GM10266 (cell line): Measurements from ENCODE around the gene PARD3.

Experiments used
- DNase-seq: peaks from one replicate; pipeline ENCODE4 v3.0.0; 2012; ENCODE audit errors: extremely low spot score
- CTCF ChIP-seq: IDR thresholded peaks from 2 replicates; pipeline ENCODE4 v1.5.1; 2012; ENCODE audit warnings: mild to moderate bottlenecking, low read depth; ENCODE audit not compliant: control insufficient read depth, insufficient read depth; ENCODE audit errors: missing control alignments

Gene PARD3

DNA sequence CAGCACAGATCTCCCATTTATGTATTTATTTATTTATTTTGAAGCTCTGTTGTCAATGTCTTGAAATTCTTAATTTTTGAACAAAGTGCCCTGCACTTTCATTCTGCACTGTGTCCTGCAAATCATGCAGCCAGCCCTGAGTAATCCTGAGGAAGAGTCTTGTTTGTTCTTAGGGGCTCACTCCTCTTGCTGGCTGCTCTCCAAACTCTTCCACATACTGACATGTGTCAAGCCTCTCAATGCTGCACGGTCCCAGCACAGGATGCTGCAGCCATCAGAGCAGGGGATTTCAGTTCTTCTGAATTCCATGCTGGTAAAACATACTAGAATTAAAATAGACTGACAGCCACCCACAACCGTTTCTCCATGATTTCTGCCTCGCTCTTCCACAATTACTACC lies 207.2 kb downstream of the PARD3 start:
- no peak for TF ChIP-seq CTCF
- DNase-seq, result no peak

GRCh38 chr10:34606890-34607289 lies 208.2 kb downstream of the PARD3 start:
- no peak for DNase-seq
- TF ChIP-seq CTCF, result no peak

GRCh38 chr10:34602478-34602877 lies 212.6 kb downstream of the PARD3 start:
- TF ChIP-seq CTCF, result no peak
- DNase-seq, result no peak

DNA sequence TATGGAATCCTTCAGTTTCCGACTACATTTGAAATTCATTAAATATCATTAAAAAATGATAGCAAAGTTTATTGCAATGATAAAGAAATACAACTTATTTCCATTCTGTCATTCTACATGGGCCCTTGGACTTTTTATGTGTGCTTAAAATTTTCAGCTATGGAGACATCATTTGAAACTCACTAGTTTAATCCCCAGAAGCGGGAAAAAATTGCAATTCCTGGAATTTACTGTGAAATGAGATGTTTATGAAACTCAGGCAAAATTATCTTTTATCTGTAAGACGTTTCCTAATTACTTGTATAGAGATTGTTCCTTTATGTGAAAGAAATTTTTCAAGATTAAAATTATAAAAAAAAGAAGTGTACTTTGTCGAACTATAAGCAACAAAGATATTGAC lies 213.4 kb downstream of the PARD3 start:
- no peak for DNase-seq
- TF ChIP-seq CTCF, result no peak

- TF ChIP-seq CTCF, result no peak
- DNase-seq, result no peak
These were observed 215.9 kb downstream of the PARD3 start for GRCh38 chr10:34599026-34599795.

DNA sequence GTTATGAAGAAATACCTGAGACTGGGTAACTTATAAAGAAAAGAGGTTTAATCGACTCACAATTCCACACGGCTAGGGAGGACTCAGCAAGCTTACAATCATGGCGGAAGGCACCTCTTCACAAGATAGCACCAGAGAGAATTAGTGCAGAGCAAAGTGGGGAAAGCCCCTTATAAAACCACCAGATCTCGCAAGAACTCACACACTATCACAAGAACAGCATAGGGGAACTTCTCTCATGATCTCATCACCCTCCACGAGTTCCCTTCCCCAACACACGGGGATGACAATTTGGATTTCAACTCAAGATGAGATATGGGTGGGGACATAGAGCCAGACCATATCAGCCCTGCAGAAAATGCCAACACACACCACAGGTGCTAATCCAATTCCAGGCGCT lies 218.7 kb downstream of the PARD3 start:
- TF ChIP-seq CTCF, result no peak
- DNase-seq, result no peak

- TF ChIP-seq CTCF, result no peak
- no peak for DNase-seq
These were observed 221.2 kb downstream of the PARD3 start for GRCh38 chr10:34593930-34594329.
